ENCODE measurements around the gene SSH2. TPM values are rescaled to one million over a fixed set of nuclear protein-coding genes. Genes with fewer than 3 reads are reported as not detected.
A peak's percentile ranks its signal among the peaks of the same experiment; 100 is the strongest.
"Not testable (repeated sequence)": the region's sequence is repeated elsewhere in the genome, so short reads cannot be mapped to it uniquely, and the experiment has no call there.

The SSH2 gene
- total and polyA plus RNA-seq, 5 donors from 2014 or later = 27.2 to 90.4 (median 38.2) TPM

- H3K36me3 Mint-ChIP-seq; H3K27ac Mint-ChIP-seq; H3K4me1 ChIP-seq (ENCODE audit: control insufficient read depth, insufficient read depth, low read length, poor library complexity, severe bottlenecking); H3K27me3 Mint-ChIP-seq; ATAC-seq (ENCODE audit: low read depth in 2 of 2); H3K4me3 ChIP-seq (ENCODE audit: low read depth, low read length); H3K9me3 ChIP-seq (ENCODE audit: control insufficient read depth in 2 of 2, low read length in 2 of 2); H3K36me3 ChIP-seq (ENCODE audit: control insufficient read depth, insufficient read depth, low read length); H3K27me3 ChIP-seq (ENCODE audit: control insufficient read depth, insufficient read depth, low read length); H3K27ac ChIP-seq (ENCODE audit: insufficient read depth, low read length, poor library complexity, severe bottlenecking); DNase-seq; H3K9me3 Mint-ChIP-seq; H3K4me3 Mint-ChIP-seq: not testable (repeated sequence)
- H3K4me1 Mint-ChIP-seq = peaks cover 11 to 27% (median 11%) of the 10 kb centered on the region in 4 donors
These were observed 70.6 kb downstream of the SSH2 start for GRCh38 chr17:29859445-29859844.

GRCh38 chr17:29857823-29858222 is 72.2 kb downstream of the SSH2 start:
- H3K36me3 Mint-ChIP-seq = peaks cover 12% of the 10 kb centered on the region

GRCh38 chr17:29857105-29857504 is 72.9 kb downstream of the SSH2 start:
- not testable (repeated sequence) for H3K27me3 Mint-ChIP-seq; H3K27me3 ChIP-seq (ENCODE audit: control insufficient read depth, insufficient read depth, low read length); H3K9me3 Mint-ChIP-seq; H3K4me3 Mint-ChIP-seq; H3K36me3 ChIP-seq (ENCODE audit: control insufficient read depth, insufficient read depth, low read length); H3K4me1 ChIP-seq (ENCODE audit: control insufficient read depth, insufficient read depth, low read length, poor library complexity, severe bottlenecking); H3K27ac ChIP-seq (ENCODE audit: insufficient read depth, low read length, poor library complexity, severe bottlenecking); H3K4me3 ChIP-seq (ENCODE audit: low read depth, low read length); DNase-seq; ATAC-seq (ENCODE audit: low read depth in 2 of 2); H3K9me3 ChIP-seq (ENCODE audit: control insufficient read depth in 2 of 2, low read length in 2 of 2)
- peaks cover 12% of the 10 kb centered on the region for H3K36me3 Mint-ChIP-seq
- H3K27ac Mint-ChIP-seq = peak overlapping the region in 1 of 3 donors; percentile 60
- H3K4me1 Mint-ChIP-seq = peaks cover 11 to 27% (median 14%) of the 10 kb centered on the region in 4 donors

More at GRCh38 chr17:29857823-29858222, 72.2 kb downstream of the SSH2 start:
- Mint-ChIP-seq H3K4me3 (no peak overlapping the region), H3K27me3 (no peaks in the 10 kb centered on the region), H3K27ac (no peak overlapping the region), H3K9me3 (peaks cover 0 to 7% (median 2%) of the 10 kb centered on the region in 7 donors), H3K4me1 (peaks cover 11 to 32% (median 14%) of the 10 kb centered on the region in 4 donors)
- no peaks in the 10 kb centered on the region for H3K4me1 ChIP-seq (ENCODE audit: control insufficient read depth, insufficient read depth, low read length, poor library complexity, severe bottlenecking)
- H3K27ac ChIP-seq (ENCODE audit: insufficient read depth, low read length, poor library complexity, severe bottlenecking) = no peak overlapping the region
- no peak for DNase-seq
- H3K9me3 ChIP-seq (ENCODE audit: control insufficient read depth in 2 of 2, low read length in 2 of 2) = no peaks in the 10 kb centered on the region
- ATAC-seq (ENCODE audit: low read depth in 2 of 2) = no peak
- H3K36me3 ChIP-seq (ENCODE audit: control insufficient read depth, insufficient read depth, low read length) = no peaks in the 10 kb centered on the region
- no peaks in the 10 kb centered on the region for H3K27me3 ChIP-seq (ENCODE audit: control insufficient read depth, insufficient read depth, low read length)
- H3K4me3 ChIP-seq (ENCODE audit: low read depth, low read length) = no peak overlapping the region

DNA sequence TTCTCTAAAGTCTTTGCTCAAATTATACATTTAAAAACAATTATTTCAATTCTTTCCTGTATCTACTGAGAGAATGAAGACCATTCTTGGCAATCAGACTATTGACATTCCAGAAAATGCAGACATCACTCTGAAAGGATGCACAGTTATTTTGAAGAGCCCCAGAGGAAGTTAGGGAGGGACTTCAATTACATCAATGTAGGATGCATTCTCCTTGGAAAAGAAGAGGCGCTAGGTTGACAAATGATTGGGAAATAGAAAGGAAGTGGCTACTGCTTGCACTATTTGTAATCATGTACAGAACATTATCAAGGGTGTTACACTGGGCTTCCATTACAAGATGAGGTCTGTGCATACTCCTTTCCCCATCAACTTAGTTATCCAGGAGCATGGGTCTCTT is 74.3 kb downstream of the SSH2 start:
- DNase-seq = no peak
- Mint-ChIP-seq H3K36me3 (peaks cover 12% of the 10 kb centered on the region), H3K4me1 (peaks cover 11 to 27% (median 14%) of the 10 kb centered on the region in 4 donors), H3K9me3 (peaks cover 0 to 7% (median 2%) of the 10 kb centered on the region in 7 donors), H3K4me3 (no peak overlapping the region), H3K27me3 (no peaks in the 10 kb centered on the region), H3K27ac (no peak overlapping the region)
- no peak for ATAC-seq (ENCODE audit: low read depth in 2 of 2)
- no peaks in the 10 kb centered on the region for H3K27me3 ChIP-seq (ENCODE audit: control insufficient read depth, insufficient read depth, low read length)
- H3K4me1 ChIP-seq (ENCODE audit: control insufficient read depth, insufficient read depth, low read length, poor library complexity, severe bottlenecking) = no peaks in the 10 kb centered on the region
- H3K9me3 ChIP-seq (ENCODE audit: control insufficient read depth in 2 of 2, low read length in 2 of 2) = no peaks in the 10 kb centered on the region
- no peak overlapping the region for H3K27ac ChIP-seq (ENCODE audit: insufficient read depth, low read length, poor library complexity, severe bottlenecking)
- H3K4me3 ChIP-seq (ENCODE audit: low read depth, low read length) = no peak overlapping the region
- H3K36me3 ChIP-seq (ENCODE audit: control insufficient read depth, insufficient read depth, low read length) = no peaks in the 10 kb centered on the region

DNA sequence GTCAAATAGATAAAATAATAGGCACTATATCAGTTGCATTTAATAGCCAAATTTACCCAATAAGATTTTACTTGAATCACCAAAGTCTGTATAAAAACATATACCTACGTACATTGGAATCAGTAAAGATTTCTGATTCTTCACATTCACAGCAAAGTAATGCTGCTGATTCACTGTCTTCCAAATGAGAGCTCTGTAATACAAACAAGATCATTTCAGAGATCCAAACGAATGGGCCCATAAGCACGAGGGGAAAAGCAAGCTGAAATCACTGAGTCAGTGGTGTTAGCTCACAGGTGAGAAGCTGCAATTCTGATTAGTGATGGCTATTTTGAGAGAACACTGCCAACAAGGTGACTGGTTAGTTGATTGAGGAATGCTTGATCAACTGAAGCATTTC is 81.3 kb downstream of the SSH2 start:
- no peaks in the 10 kb centered on the region for H3K4me1 ChIP-seq (ENCODE audit: control insufficient read depth, insufficient read depth, low read length, poor library complexity, severe bottlenecking)
- H3K27ac ChIP-seq (ENCODE audit: insufficient read depth, low read length, poor library complexity, severe bottlenecking) = no peak overlapping the region
- H3K4me3 ChIP-seq (ENCODE audit: low read depth, low read length) = no peak overlapping the region
- H3K9me3 ChIP-seq (ENCODE audit: control insufficient read depth in 2 of 2, low read length in 2 of 2) = no peaks in the 10 kb centered on the region
- H3K27ac Mint-ChIP-seq = peak overlapping the region in 1 of 3 donors; percentile 34
- peaks cover 5% of the 10 kb centered on the region for H3K36me3 ChIP-seq (ENCODE audit: control insufficient read depth, insufficient read depth, low read length)
- ATAC-seq (ENCODE audit: low read depth in 2 of 2) (no peak), DNase-seq (no peak)
- H3K36me3 Mint-ChIP-seq = peaks cover 21% of the 10 kb centered on the region
- H3K4me3 Mint-ChIP-seq = no peak overlapping the region
- peaks cover 2 to 13% (median 7%) of the 10 kb centered on the region in 4 donors for H3K4me1 Mint-ChIP-seq
- no peaks in the 10 kb centered on the region for H3K9me3 Mint-ChIP-seq
- H3K27me3 ChIP-seq (ENCODE audit: control insufficient read depth, insufficient read depth, low read length) = no peaks in the 10 kb centered on the region
- peaks cover 3% of the 10 kb centered on the region for H3K27me3 Mint-ChIP-seq

GRCh38 chr17:29847527-29848400 is 82.3 kb downstream of the SSH2 start:
- H3K27me3 Mint-ChIP-seq = peaks cover 4% of the 10 kb centered on the region
- no peak overlapping the region for H3K27ac ChIP-seq (ENCODE audit: insufficient read depth, low read length, poor library complexity, severe bottlenecking)

GRCh38 chr17:29847118-29847517 is 82.9 kb downstream of the SSH2 start:
- Mint-ChIP-seq H3K27ac (no peak overlapping the region), H3K27me3 (peaks cover 4% of the 10 kb centered on the region), H3K36me3 (peaks cover 22% of the 10 kb centered on the region), H3K9me3 (no peaks in the 10 kb centered on the region), H3K4me3 (no peak overlapping the region), H3K4me1 (peaks cover 5 to 13% (median 7%) of the 10 kb centered on the region in 4 donors)
- H3K27ac ChIP-seq (ENCODE audit: insufficient read depth, low read length, poor library complexity, severe bottlenecking) = no peak overlapping the region
- H3K9me3 ChIP-seq (ENCODE audit: control insufficient read depth in 2 of 2, low read length in 2 of 2) = no peaks in the 10 kb centered on the region
- ATAC-seq (ENCODE audit: low read depth in 2 of 2) = no peak
- H3K36me3 ChIP-seq (ENCODE audit: control insufficient read depth, insufficient read depth, low read length) = peaks cover 5% of the 10 kb centered on the region
- no peaks in the 10 kb centered on the region for H3K4me1 ChIP-seq (ENCODE audit: control insufficient read depth, insufficient read depth, low read length, poor library complexity, severe bottlenecking)
- DNase-seq = no peak
- no peaks in the 10 kb centered on the region for H3K27me3 ChIP-seq (ENCODE audit: control insufficient read depth, insufficient read depth, low read length)
- H3K4me3 ChIP-seq (ENCODE audit: low read depth, low read length) = no peak overlapping the region

More at GRCh38 chr17:29847527-29848400, 82.3 kb downstream of the SSH2 start:
- DNase-seq (no peak), ATAC-seq (ENCODE audit: low read depth in 2 of 2) (no peak)
- H3K4me3 Mint-ChIP-seq = no peak overlapping the region
- no peak overlapping the region for H3K4me3 ChIP-seq (ENCODE audit: low read depth, low read length)
- no peaks in the 10 kb centered on the region for H3K4me1 ChIP-seq (ENCODE audit: control insufficient read depth, insufficient read depth, low read length, poor library complexity, severe bottlenecking)
- peaks cover 5 to 13% (median 7%) of the 10 kb centered on the region in 4 donors for H3K4me1 Mint-ChIP-seq
- H3K36me3 Mint-ChIP-seq = peaks cover 20% of the 10 kb centered on the region
- no peaks in the 10 kb centered on the region for H3K9me3 Mint-ChIP-seq
- H3K9me3 ChIP-seq (ENCODE audit: control insufficient read depth in 2 of 2, low read length in 2 of 2) = no peaks in the 10 kb centered on the region
- H3K27ac Mint-ChIP-seq = no peak overlapping the region
- H3K27me3 ChIP-seq (ENCODE audit: control insufficient read depth, insufficient read depth, low read length) = no peaks in the 10 kb centered on the region
- peaks cover 5% of the 10 kb centered on the region for H3K36me3 ChIP-seq (ENCODE audit: control insufficient read depth, insufficient read depth, low read length)

- Histone ChIP-seq H3K27me3 (ENCODE audit: control insufficient read depth, insufficient read depth, low read length) (no peaks in the 10 kb centered on the region), H3K4me1 (ENCODE audit: control insufficient read depth, insufficient read depth, low read length, poor library complexity, severe bottlenecking) (no peaks in the 10 kb centered on the region), H3K27ac (ENCODE audit: insufficient read depth, low read length, poor library complexity, severe bottlenecking) (no peak overlapping the region), H3K4me3 (ENCODE audit: low read depth, low read length) (no peak overlapping the region), H3K9me3 (ENCODE audit: control insufficient read depth in 2 of 2, low read length in 2 of 2) (no peaks in the 10 kb centered on the region), H3K36me3 (ENCODE audit: control insufficient read depth, insufficient read depth, low read length) (peaks cover 5% of the 10 kb centered on the region)
- no peak overlapping the region for H3K4me3 Mint-ChIP-seq
- ATAC-seq (ENCODE audit: low read depth in 2 of 2) (no peak), DNase-seq (no peak)
- H3K36me3 Mint-ChIP-seq = peaks cover 25% of the 10 kb centered on the region
- H3K27ac Mint-ChIP-seq = no peak overlapping the region
- H3K27me3 Mint-ChIP-seq = peaks cover 4% of the 10 kb centered on the region
- no peaks in the 10 kb centered on the region for H3K9me3 Mint-ChIP-seq
- peaks cover 5 to 13% (median 7%) of the 10 kb centered on the region in 4 donors for H3K4me1 Mint-ChIP-seq
These were observed 83.7 kb downstream of the SSH2 start for GRCh38 chr17:29846298-29846697.

Data from CD4-positive, CD25-positive, alpha-beta regulatory T cell (primary cell).